Stimulated activated CD8-positive, alpha-beta memory T cell treated with anti-CD3 and anti-CD28 coated beads, Interleukin-12 subunit alpha, Interleukin-12 subunit beta, amount 100 ng/mL, for 24 hours (primary cell): ENCODE measurements around the gene ZNF581.

Experiments used
- DNase-seq: peaks from one replicate; pipeline ENCODE4 v3.0.0-alpha.2; 2020; ENCODE audit errors: extremely low read depth

ZNF581 gene

DNA sequence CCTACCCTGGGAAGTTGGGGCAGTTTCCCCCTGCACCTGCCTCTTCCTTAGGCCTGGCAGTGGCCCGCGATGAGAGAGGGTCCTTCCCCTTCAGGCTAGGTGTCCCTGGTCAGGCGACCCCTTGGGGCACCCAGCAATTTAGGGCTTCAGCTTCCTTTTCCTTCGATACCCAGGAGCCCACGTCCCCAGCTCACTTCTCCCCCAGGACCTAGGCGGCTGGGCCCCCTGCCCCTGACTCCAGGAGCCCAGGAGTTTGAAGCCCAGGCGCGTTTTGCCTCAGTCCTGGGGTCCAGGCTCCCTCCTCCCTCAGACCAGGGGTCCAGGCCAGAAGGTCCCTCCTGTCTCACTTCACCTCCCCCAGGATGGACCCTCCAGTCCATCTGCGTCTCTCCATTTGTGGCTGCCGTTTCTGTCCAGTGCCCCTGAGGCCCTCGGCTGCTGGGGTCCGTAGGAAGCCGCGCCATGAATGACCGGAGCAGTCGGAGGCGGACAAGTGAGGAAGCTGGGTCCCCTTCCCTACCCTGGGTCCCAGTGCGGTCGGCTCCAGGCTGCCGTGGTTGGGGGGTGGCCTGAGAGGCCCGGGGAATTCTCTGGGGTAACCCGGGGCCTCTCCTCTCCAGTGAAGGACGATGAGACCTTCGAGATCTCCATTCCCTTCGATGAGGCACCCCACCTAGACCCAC lies 5.3 kb downstream of the ZNF581 start:
- no peak for DNase-seq

DNA sequence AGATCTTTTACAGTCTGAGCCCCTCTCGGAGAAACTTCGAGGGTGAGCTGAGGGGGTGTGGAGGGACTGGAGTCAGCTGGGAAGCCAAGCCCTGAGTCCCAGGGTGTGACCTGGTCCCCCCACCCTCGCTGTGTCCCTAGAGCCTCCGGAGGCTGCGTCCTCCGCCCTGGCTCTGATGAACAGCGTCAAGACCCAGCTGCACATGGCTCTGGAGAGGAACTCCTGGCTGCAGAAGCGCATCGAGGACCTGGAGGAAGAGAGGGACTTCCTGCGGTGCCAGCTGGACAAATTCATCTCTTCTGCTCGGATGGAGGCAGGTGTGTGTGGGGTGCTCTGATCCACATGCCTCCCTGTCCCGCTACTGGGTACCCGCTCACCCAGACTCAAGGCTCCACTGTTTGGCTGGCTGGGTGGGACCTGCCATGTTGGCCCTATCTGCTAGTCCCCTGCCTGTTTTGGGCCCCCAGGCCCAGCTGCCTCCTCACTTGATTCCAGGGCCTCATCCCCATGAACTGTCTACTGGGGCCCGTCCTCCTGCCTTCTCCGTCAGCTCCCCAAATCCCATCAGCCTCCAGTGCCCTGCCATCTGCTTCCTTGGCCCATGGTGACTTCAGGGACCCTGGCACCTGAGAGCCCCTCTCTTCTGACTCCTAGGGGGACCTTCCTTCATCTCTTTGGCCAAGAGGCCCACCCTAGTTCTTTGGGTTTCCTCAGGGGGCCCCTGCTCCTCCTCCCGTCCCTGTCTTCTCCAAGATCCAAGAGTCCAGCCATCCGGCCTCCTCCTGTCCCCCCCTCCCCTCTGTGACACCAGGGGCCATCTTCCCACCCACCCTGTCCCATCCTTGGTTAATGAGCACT lies 6.0 kb downstream of the ZNF581 start:
- no peak for DNase-seq

DNA sequence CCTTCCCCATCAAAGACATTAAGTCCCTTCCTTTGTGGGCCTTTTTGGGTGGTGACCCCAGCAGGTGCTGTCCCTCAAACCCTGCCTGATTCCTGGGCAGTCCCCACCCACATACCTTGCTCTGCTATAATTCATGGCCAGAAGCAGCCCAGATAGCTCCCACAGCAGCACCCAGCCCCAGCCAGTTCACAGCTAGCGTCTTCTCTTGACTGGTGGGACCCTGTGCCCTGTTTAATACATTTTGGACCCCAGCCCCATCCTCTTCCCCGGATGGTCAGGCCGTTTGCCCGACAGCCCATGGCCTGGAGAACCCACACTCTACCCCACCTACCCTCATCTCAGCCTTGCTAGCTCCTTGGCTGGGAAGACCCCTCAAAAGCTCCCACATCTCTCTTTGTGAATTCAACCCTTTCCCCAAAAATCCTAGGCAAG lies 6.7 kb downstream of the ZNF581 start:
- no peak for DNase-seq

DNA sequence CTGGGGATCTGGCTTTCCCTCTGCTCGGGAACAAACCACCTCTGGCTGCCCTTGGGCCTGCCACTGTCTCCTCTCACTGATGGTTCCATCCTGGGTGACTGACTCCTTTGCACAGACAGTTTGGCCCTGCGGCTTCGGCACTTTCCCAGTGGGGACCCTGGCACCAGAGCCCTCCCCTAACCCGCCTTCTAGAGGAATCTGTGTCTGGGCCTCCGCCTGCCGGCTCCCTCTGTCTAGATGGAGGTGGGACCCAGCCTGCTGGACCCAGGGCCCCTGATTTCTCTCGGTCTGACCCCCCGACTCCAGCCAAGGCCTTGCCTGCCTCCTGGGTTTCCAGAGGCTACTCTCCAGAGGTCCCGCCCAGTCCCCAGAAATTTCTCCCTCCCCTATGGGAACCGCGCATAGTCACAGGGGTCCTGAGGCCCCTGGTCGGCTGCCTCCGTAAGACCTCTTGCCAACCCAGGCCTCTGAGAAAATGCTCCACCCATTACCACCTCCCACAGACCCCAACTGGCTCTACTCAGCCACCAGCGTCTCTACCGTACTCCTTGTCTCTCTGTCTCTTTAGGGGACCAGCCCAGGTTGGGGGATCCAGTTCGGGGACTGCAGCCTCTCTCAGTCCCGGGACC lies 7.3 kb downstream of the ZNF581 start:
- DNase-seq, result no peak

DNA sequence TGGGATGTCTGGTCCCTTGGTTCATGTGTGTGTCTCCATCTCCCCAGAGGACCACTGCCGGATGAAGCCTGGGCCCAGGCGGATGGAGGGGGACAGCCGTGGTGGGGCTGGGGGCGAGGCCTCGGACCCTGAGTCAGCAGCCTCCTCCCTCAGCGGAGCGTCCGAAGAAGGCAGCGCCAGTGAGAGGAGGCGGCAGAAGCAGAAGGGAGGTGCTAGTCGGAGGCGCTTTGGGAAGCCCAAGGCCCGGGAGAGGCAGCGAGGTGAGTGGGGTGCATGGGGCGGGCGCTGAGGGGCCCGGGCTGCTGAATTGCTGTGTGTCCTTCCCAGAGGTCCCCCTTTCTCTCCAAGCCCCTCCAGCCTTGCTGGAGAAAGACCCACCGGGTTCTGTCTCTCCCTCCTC lies 7.8 kb downstream of the ZNF581 start:
- DNase-seq, result no peak

DNA sequence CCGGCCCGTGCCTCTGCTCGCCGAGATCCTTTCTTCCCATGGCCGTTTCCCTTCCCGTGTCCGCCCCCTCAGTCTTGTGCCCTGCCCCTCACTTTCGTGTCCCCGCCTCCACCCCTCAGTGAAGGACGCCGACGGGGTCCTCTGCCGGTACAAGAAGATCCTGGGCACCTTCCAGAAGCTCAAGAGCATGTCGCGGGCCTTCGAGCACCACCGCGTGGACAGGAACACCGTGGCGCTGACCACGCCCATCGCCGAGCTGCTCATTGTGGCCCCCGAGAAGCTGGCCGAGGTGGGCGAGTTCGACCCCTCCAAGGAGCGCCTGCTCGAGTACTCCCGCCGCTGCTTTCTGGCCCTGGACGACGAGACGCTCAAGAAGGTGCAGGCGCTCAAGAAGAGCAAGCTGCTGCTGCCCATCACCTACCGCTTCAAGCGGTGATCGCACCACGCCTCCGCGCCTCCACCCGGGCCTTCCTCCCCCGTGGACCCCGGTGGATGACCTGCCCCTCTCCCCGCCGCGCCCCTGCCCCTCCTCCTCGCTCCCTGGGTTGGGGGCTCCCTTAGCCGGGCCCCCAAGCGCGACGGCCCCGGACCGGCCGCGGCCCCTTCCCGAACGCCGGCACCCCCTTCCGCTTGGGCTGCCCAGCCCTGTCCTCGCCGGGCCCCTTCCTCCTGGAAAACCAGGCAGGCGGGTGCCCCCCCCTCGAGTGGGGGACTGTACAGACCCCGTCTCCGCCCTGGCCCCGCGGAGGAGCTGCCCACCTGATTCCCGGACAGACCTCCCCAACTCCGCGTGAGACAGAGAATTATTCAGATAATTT lies 9.1 kb downstream of the ZNF581 start:
- no peak for DNase-seq

DNA sequence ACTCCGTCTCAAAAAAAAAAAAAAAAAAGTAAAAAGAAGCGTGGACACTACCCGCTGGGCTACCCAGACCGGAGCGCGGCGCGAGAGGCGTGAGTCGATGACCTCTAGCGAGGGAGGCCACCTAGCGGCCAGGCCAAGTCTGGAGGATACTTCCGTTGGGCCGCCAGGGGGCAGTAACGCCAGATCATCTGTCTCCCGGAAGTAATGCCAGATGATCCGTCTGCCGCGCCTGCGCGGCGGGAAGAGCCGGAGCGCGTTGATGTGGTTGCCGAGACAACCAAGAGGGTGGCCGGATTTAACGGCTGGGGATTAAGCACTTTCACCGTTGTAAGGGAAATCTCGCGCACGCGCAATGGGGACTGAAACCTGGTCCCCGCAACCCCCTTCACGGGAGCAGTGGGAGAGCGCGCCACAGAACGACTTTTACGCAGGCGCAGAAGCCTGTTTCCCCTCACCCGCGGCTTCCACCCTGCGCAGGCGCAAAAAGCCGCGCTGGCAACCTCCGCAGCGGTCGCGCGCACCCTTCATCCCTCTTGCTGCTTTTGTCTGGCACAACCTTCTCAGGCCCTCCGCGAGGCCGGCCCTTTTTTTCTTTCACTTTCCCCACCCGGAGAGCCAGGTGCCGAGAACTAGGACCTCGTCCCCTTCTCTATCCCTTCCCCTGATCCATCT lies 10.3 kb downstream of the ZNF581 start:
- DNase-seq, result peak; percentile 98

DNA sequence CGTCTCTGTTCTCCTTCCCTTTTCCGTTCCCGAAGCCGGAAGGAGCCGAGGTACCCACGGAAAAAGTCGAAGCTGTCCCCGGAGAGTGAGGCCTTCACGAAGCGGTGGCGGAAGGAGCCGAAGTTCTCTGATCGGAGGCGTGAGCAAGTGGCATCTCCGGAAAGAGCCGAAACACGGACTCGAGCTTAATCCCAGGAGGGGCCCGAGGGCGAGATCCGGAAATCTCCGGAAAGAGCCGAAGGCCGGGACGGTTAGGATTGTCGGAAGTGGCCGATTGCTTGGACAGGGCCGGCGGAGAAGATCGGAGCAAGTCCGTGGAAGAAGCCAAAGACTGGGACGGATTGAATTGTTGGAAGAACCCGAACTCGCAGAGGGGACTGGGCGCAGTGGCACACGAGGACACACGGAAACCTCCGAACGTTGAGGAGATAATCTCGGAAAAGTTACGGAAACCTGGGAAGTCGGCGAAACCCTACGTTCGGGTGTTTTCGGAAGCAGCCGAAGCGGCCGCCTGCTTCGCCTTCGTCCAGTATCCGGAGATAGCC lies 10.9 kb downstream of the ZNF581 start:
- peak; percentile 99 for DNase-seq

DNA sequence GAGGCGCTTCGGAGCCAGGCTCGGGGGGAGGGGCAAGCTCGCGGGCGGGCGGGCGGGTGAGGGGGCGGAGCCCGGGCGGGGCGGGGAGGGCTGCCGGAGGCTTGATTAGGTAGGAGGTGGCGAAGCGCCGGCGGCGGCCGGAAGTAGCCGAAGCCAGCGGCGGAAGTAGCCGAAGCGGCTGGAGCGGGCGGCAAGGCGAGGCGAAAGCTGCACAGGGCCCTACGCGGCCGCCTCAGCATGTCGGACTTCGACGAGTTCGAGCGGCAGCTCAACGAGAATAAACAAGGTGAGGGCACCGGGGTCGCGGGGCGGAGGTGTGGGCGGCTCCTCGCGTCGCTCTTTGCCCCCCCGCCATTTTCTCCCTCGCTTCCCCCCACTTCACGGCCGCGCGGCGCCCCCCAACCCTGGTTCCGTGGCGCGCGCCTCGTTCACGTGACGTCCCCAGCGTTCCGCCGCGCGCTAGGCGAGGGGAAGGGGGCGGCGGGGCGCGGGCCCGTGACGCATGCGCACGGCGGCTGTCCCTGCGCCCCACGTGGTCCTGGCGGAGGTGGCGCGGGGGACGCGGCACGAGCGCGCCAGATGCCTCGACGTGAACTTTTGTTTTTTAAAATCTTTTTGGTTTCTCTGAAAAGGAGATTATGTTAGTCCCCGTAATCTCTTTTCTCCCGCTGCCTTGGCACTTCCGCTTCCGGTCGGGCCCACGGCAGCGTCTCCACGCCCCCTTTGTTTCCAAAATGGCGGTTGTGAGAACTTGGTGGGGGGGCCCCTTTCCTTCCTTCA lies 11.6 kb downstream of the ZNF581 start, which contains the start of gene U2AF2:
Gene U2AF2 (plus strand): TSS at position 168 of the 780 bp plus-strand sequence. CDS start 70 bp downstream, at position 238.
- peak; percentile 93 for DNase-seq

DNA sequence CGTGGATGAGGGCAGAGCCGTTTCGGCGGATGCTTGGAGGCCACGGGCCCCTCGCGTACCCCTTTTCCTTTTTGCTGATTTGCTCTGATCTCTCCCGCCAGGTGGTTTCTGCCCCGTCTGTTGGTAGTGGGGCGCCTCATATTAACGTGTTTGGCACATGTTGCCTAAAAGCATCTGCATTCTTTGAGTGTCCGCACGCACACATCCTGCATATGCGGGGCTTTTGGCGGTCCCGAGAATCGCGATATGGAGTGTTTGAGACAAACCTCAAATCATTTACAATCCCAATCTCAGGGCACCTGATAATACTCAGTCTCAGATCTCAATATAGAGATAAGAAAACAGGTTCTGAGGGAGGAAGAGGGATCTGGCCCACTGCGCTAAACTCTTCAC lies 12.2 kb downstream of the ZNF581 start:
- no peak for DNase-seq

DNA sequence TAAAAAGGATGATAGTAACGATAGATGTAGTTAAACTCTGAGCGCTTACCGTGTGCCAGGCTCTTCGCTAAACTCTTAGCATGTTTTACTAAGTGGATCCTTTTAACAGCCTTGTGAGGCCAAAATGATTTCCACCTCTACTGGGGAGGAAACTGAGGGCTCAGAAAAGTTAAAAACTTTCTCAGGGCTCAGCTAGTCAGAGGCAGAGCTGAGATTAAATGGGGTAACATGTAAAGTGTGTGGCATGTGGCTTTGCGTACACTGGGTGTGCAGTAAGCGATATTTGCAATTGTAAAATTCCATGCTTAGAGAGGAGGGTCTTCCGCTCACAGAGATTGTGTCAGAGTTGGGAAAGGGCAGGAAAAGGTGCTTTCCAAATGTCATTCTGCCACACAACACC lies 13.1 kb downstream of the ZNF581 start:
- no peak for DNase-seq

DNA sequence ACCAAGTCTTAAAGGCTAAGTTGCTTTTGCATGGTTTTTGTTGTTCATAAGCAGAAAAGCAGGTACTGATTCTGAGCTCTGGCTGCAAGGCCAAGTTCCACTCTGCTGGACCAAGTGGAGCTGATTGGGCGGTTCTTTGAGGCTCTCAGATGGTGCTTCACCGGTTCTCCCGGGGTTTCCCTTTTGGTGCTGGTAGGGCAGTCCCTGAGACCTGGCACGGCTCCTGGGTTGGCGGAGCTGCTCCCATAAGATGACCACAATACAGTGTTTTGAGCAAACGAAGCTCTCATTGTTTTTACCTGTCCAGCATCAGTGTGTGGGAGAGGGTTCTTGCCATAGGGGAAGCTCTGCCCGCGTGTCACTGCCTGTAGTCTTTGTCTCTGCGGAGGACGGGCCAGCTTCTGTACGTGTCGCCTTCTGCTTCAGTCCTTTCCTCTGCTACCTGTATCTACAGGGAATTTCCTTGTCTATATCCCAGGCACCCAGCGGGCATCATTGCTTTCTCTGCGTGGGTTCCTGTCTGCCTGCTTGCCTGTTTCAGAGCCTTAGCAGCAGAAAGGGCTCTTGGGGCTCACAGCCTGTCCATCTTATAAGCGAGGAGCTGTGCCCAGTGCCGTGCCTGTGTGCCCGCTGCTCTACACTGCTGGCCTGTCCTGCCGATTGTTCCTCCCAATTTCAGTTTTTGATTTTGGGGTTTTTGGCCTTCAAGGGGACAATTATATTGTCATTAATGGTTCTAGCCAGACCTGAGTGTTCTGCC lies 13.7 kb downstream of the ZNF581 start:
- no peak for DNase-seq

DNA sequence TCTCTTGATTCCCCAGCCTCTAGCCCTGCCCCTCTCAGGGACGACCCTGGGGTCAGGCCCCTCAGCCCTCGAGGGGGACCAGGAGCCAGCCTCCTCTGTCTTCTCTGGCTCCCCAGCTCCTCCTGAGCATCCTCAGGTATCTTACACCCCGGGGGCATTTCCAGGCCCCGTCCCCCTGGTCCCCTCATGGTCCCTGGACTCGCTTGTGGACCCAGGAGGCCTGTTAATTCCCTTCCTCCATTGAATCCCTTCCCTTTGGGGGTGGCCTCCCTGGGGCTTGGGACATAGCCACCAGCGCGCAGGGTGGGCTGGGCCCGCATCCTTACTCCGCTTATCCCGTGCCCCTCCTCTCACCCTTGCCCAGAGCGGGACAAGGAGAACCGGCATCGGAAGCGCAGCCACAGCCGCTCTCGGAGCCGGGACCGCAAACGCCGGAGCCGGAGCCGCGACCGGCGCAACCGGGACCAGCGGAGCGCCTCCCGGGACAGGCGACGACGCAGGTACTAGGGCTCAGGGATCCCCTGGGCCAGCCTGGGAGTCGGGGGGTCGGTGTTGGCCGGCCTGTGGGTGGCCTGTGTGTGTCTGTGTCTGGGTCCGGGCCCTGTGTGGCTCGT lies 15.5 kb downstream of the ZNF581 start:
- DNase-seq, result no peak

DNA sequence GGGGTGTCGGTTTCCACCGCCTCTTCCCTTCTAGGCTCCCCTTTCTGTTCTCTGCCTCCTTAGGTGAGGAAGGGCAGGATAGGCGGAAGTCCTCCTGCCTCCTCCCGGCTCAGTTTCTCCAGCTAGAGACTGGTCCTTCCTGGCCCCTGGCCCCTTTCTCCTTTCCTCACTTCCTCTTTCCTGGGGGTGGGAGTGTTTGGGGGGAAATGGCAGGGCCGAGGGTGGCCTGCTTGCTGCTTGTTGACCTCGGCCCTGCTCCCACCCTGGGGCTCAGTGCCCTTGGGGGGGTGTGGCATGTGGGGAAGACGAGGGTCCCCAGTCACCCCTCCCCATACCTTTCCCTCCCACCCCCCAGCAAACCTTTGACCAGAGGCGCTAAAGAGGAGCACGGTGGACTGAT lies 16.4 kb downstream of the ZNF581 start:
- DNase-seq, result no peak

DNA sequence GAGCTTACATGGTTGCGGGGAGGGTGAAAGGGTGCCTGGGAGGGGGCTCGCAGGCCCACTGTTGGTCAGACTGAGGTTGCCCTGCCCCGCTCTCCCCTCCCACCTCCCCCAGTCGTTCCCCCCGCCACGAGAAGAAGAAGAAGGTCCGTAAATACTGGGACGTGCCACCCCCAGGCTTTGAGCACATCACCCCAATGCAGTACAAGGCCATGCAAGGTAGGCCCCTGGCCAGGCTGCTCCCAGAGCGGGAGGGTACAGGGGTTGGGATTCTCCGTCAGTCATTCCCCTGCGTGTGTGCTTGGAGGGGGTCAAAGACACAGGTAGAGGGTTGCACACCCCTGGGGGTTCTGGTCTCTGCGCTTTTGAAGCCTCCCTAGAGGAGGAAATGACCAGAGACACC lies 17.0 kb downstream of the ZNF581 start:
- no peak for DNase-seq

DNA sequence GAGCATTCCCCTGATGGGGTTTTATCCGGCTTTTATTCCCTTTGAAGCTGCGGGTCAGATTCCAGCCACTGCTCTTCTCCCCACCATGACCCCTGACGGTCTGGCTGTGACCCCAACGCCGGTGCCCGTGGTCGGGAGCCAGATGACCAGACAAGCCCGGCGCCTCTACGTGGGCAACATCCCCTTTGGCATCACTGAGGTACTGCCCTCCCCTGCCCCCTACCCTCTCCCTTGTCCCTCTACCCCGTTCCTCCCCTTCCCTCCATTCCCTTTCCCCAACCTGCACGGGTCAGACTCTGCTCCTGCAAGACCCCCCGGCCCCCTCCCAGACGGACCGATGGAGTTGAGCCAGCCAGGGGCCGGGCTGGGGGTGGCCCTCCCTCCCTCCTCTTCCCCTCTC lies 17.5 kb downstream of the ZNF581 start:
- no peak for DNase-seq

DNA sequence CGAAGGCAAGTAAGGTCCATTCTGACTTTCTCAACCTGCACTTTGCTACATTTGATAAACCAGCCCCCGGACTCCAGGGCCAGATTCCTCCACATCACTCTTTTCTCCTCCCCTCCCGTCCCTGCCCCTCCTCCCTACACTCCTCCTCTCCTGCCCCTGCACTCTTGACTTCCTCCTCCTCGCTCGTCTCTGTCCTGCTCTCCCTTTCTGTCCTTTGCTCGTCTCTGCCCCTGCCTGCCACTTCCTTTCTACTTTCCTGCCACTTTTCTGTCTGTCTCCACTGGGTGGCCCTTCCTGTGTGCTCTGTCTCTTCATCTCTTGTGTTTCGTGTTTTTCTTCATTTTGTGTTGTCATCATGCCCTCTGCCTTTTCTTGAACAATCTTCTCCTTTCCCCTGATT lies 18.4 kb downstream of the ZNF581 start:
- DNase-seq, result no peak

DNA sequence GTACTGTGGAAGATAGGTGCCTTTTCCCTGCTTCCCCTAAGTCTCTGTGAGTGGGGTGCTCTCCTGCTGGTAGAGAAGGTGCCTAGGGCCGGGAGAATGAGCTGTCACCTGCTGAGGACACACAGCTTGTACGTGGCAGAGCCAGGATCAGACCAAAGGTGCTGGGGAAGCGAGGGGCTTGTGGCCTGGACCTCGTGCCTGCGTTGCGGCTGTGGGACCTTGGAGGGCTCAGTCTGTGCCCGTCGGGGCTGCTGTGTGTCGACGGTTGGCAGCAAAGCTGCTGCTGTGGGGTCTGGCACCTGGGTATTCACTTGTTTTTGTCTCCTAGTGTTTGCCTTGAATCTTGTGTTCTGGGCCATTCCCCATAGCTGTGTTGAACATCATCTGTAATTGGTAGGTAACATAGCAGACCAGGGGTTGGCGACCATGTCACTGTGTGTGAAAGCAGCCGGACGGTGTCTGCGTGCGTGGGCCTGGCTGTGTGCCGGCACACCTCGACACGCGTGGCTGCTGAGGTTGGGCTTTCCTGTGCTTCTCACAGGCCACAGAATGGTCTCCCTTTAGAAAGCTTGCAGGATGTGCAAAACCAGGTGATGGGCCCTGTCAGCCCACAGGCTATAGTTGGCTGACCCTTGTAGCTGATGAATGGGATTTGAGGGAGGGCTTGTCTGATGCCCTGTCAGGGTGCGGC lies 20.5 kb downstream of the ZNF581 start:
- no peak for DNase-seq
